OCI-LY1 (cell line): ENCODE data around the gene SUCO.

ENCODE experiments used
- CTCF ChIP-seq: fragments of 200-600 bp; sonication (generic), shearing (Covaris generic); IDR thresholded peaks from 2 replicates; pipeline ENCODE4 v1.5.1; 2017; ENCODE audit warnings: mild to moderate bottlenecking, antibody characterized with exemption, low read length, moderate library complexity, mixed read lengths
- EZH2 ChIP-seq: fragments of 200-600 bp; sonication (generic), shearing (Covaris generic); IDR thresholded peaks from 2 replicates; pipeline ENCODE4 v1.8.0; 2017; ENCODE audit warnings: borderline replicate concordance, mixed run types, mild to moderate bottlenecking, antibody characterized with exemption, low read length, moderate library complexity, mixed read lengths

DNA sequence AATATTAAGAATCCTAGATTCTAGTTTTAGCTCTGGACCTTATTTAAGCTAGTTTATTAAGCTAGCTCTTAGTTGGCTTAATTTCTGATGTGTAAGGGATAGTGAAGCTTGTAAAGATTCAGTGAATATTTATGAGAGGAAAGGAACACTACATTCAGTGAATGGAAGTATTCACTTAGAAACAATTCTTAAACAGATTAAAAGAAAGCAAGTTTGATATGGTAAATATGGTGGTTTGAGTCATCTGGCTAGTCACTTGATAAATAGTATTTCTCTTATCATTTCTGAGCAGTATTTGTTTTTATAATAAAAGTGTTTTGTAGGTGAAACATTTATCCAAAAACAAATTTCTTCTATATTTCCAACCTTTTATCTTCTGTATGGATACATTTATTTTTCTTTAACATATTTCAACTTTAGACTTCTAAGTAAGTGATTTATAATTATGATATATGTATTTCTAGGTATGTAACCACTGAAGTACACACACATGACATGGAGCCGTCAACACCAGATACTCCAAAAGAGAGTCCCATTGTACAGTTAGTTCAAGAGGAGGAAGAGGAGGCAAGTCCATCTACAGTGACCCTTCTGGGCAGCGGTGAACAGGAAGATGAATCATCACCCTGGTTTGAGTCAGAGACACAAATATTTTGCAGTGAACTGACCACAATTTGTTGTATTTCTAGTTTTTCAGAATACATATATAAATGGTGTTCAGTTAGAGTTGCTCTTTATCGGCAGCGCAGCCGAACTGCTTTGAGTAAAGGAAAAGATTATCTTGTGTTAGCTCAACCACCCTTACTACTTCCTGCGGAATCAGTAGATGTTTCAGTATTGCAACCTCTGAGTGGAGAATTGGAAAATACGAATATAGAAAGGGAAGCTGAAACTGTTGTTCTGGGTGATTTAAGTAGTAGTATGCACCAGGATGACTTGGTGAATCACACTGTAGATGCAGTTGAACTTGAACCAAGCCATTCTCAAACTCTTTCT lies 55.6 kb downstream of the SUCO start:
- TF ChIP-seq CTCF, result no peak
- no peak for TF ChIP-seq EZH2
